HEK293 (cell line): ENCODE measurements around the gene CHKA.

Experiments
- CTCF ChIP-seq: fragments of 450-650 bp; formaldehyde crosslinking; IDR thresholded peaks from 2 replicates; pipeline ENCODE4 v1.5.1; 2016; ENCODE audit warnings: missing biosample characterization, missing genetic modification characterization
- KLF7 ChIP-seq: fragments of 450-650 bp; formaldehyde crosslinking; IDR thresholded peaks from 2 replicates; pipeline ENCODE4 v1.5.1; 2016; ENCODE audit warnings: missing biosample characterization, missing genetic modification characterization, borderline replicate concordance
- ZNF138 ChIP-seq: fragments of 450-650 bp; formaldehyde crosslinking; IDR thresholded peaks from 2 replicates; pipeline ENCODE4 v1.5.1; 2016; ENCODE audit warnings: missing biosample characterization, missing genetic modification characterization, borderline replicate concordance
- ZNF416 ChIP-seq: fragments of 450-650 bp; formaldehyde crosslinking; IDR thresholded peaks from 2 replicates; pipeline ENCODE4 v1.5.1; 2016; ENCODE audit warnings: missing biosample characterization, missing genetic modification characterization
- ZNF423 ChIP-seq: fragments of 450-650 bp; formaldehyde crosslinking; IDR thresholded peaks from 2 replicates; pipeline ENCODE4 v1.5.1; 2016; ENCODE audit warnings: missing biosample characterization, missing genetic modification characterization
- ZNF558 ChIP-seq: fragments of 450-650 bp; formaldehyde crosslinking; IDR thresholded peaks from 2 replicates; pipeline ENCODE4 v1.5.1; 2016; ENCODE audit warnings: missing biosample characterization, missing genetic modification characterization
- ZNF704 ChIP-seq: fragments of 450-650 bp; formaldehyde crosslinking; IDR thresholded peaks from 2 replicates; pipeline ENCODE4 v1.5.1; 2016; ENCODE audit warnings: missing biosample characterization, missing genetic modification characterization
- ZNF707 ChIP-seq: fragments of 450-650 bp; formaldehyde crosslinking; IDR thresholded peaks from 2 replicates; pipeline ENCODE4 v1.5.1; 2016; ENCODE audit warnings: missing biosample characterization, missing genetic modification characterization

GRCh38 chr11:68077617-68078582 is 43.3 kb downstream of the CHKA start:
- no peak for TF ChIP-seq CTCF (tag by site-specific recombination)
- TF ChIP-seq ZNF704 = no peak
- no peak for TF ChIP-seq ZNF138 (tag by site-specific recombination)
- TF ChIP-seq KLF7 = no peak
- no peak for TF ChIP-seq ZNF558
- no peak for TF ChIP-seq ZNF707 (tag by site-specific recombination)
- no peak for TF ChIP-seq ZNF423 (tag by site-specific recombination)
- TF ChIP-seq ZNF416 (tag by site-specific recombination) = no peak
